ENCODE measurements around the gene NMNAT2. TPM values are rescaled to one million over a fixed set of nuclear protein-coding genes. Genes with fewer than 3 reads are reported as not detected.

Gene NMNAT2
- total RNA-seq, 1 experiment from 2014 or later = 0.17 TPM

DNA sequence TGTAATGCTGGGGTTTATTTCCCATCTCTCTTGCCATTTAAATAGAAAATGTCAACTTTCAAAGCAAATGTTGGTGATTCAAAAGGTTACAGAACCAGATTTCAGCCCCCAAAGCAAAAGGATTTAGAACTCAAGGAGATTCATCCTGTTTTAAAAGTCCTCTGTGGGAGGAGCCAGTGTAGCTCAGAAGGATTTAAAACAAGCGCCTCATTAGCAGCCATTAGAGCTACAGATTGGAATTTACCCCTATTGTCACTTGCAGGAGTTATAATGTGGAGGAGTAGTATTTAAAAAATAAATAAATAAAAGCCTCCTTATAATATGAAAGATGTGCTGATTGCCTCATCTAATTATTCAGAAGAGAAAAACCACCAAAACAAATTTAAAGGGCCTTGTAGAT lies 124.3 kb downstream of the NMNAT2 start:
- CTCF ChIA-PET = interaction anchor here (1.0 kb wide), 1 partner anchor 12 kb away, joined by 4 read pairs; no protein-coding TSS in a partner anchor
- intact Hi-C loops (cut with micrococcal nuclease; ENCODE audit: unreplicated experiment) = no loop called here
- POLR2A ChIA-PET (ENCODE audit: low non-redundant PET) = no interaction called here
- BruUV-seq (replicated peaks) = no TSS peak
- DNase-seq (ENCODE audit: low spot score) = no peak
- Histone ChIP-seq H3K9me3 (ENCODE audit: low read depth, low read length, poor library complexity, severe bottlenecking) (no peaks in the 10 kb centered on the region), H3K27ac (ENCODE audit: low read depth, low read length, poor library complexity, severe bottlenecking) (no peak overlapping the region), H3K4me1 (ENCODE audit: insufficient read depth, low read length, poor library complexity, severe bottlenecking) (no peaks in the 10 kb centered on the region), H3K27me3 (replicated peaks; ENCODE audit: insufficient read depth, low read depth, low read length, poor library complexity) (no peaks in the 10 kb centered on the region), H3K4me3 (ENCODE audit: low read depth, low read length, poor library complexity, severe bottlenecking) (no peak overlapping the region), H3K36me3 (ENCODE audit: insufficient read depth, low read length, poor library complexity, severe bottlenecking) (no peaks in the 10 kb centered on the region)
- TF ChIP-seq, protein P1, sequence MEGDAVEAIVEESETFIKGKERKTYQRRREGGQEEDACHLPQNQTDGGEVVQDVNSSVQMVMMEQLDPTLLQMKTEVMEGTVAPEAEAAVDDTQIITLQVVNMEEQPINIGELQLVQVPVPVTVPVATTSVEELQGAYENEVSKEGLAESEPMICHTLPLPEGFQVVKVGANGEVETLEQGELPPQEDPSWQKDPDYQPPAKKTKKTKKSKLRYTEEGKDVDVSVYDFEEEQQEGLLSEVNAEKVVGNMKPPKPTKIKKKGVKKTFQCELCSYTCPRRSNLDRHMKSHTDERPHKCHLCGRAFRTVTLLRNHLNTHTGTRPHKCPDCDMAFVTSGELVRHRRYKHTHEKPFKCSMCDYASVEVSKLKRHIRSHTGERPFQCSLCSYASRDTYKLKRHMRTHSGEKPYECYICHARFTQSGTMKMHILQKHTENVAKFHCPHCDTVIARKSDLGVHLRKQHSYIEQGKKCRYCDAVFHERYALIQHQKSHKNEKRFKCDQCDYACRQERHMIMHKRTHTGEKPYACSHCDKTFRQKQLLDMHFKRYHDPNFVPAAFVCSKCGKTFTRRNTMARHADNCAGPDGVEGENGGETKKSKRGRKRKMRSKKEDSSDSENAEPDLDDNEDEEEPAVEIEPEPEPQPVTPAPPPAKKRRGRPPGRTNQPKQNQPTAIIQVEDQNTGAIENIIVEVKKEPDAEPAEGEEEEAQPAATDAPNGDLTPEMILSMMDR (conservative IDR thresholded peaks at IDR 0.05; ENCODE audit: low read depth, low read length) = no peak
- no peak for TF ChIP-seq EZH2 (IDR thresholded peaks at IDR 0.05; ENCODE audit: borderline replicate concordance, low read depth, low read length, poor library complexity, severe bottlenecking)

DNA sequence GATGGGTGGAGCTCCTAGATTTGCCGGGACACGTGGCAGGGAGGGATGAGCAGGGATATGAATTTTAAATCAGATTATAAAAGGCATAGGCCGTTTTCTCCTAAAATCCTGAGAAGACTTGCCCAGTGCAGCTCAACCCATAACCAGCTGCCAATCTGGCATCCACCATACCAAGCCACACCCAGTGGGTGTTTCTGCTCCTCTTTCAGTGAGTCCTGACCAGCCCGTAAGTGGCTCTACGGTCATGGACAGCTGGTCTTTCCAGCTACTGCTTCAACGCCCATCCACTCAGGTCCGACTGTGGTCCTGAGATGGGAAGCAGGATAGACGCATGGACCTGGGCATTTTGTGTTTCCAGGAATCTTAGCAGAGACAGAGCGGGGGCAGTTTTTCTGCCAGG lies 124.9 kb downstream of the NMNAT2 start:
- no peaks in the 10 kb centered on the region for H3K4me1 ChIP-seq (ENCODE audit: insufficient read depth, low read length, poor library complexity, severe bottlenecking)
- TF ChIP-seq EZH2 (IDR thresholded peaks at IDR 0.05; ENCODE audit: borderline replicate concordance, low read depth, low read length, poor library complexity, severe bottlenecking) = no peak
- TF ChIP-seq, protein P1 (conservative IDR thresholded peaks at IDR 0.05; ENCODE audit: low read depth, low read length) = no peak
- no peaks in the 10 kb centered on the region for H3K9me3 ChIP-seq (ENCODE audit: low read depth, low read length, poor library complexity, severe bottlenecking)
- intact Hi-C loops (cut with micrococcal nuclease; ENCODE audit: unreplicated experiment) = no loop called here
- CTCF ChIA-PET = interaction anchor here (1.0 kb wide), 1 partner anchor 11 kb away, joined by 4 read pairs; no protein-coding TSS in a partner anchor
- H3K27ac ChIP-seq (ENCODE audit: low read depth, low read length, poor library complexity, severe bottlenecking) = no peak overlapping the region
- POLR2A ChIA-PET (ENCODE audit: low non-redundant PET) = no interaction called here
- no peak overlapping the region for H3K4me3 ChIP-seq (ENCODE audit: low read depth, low read length, poor library complexity, severe bottlenecking)
- no peaks in the 10 kb centered on the region for H3K36me3 ChIP-seq (ENCODE audit: insufficient read depth, low read length, poor library complexity, severe bottlenecking)
- DNase-seq (ENCODE audit: low spot score) = no peak
- BruUV-seq (replicated peaks) = no TSS peak
- no peaks in the 10 kb centered on the region for H3K27me3 ChIP-seq (replicated peaks; ENCODE audit: insufficient read depth, low read depth, low read length, poor library complexity)

DNA sequence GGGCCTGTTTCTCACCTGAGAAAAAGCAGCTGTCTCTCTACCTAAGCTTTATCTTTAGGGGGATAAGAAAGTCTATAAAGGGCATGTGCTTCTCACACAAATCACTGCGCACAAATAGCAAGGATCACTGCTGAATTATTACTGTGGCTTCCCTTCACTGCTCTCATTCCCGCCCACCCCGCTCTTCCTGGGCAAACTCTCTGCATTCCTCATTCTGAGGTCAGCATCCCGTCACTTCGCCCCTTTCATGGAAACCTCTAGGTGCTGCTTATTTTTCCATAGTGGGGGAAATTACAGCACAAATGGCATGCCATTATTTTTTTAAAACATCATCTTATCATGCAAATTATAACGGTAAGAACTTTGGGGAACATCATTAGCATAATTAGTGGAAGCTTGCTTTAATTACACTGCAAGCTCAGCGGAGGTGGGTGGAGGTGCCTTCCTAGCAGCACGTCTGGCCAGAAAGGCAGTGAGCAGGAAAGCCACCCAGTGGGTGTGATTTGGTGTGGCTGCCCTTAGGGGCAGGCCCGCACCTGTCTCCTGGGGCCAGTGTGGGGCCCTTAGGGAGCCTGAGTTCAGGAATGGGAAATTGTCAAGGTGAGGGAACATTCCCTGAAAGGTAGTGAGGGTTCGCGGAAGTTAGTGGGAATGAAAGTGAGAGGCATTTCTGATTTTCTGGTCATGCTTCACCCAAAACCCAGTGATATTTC lies 126.2 kb downstream of the NMNAT2 start:
- DNase-seq (ENCODE audit: low spot score) = no peak
- H3K9me3 ChIP-seq (ENCODE audit: low read depth, low read length, poor library complexity, severe bottlenecking) = no peaks in the 10 kb centered on the region
- H3K27ac ChIP-seq (ENCODE audit: low read depth, low read length, poor library complexity, severe bottlenecking) = no peak overlapping the region
- ChIA-PET POLR2A (ENCODE audit: low non-redundant PET) (interaction anchor here (0.6 kb wide), 1 partner anchor 29 kb away, joined by 3 read pairs; no protein-coding TSS in a partner anchor), CTCF (no interaction called here)
- H3K27me3 ChIP-seq (replicated peaks; ENCODE audit: insufficient read depth, low read depth, low read length, poor library complexity) = no peaks in the 10 kb centered on the region
- H3K4me3 ChIP-seq (ENCODE audit: low read depth, low read length, poor library complexity, severe bottlenecking) = no peak overlapping the region
- no peaks in the 10 kb centered on the region for H3K36me3 ChIP-seq (ENCODE audit: insufficient read depth, low read length, poor library complexity, severe bottlenecking)
- intact Hi-C loops (cut with micrococcal nuclease; ENCODE audit: unreplicated experiment) = no loop called here
- no TSS peak for BruUV-seq (replicated peaks)
- no peaks in the 10 kb centered on the region for H3K4me1 ChIP-seq (ENCODE audit: insufficient read depth, low read length, poor library complexity, severe bottlenecking)
- TF ChIP-seq EZH2 (IDR thresholded peaks at IDR 0.05; ENCODE audit: borderline replicate concordance, low read depth, low read length, poor library complexity, severe bottlenecking) = no peak
- TF ChIP-seq, protein P1 (conservative IDR thresholded peaks at IDR 0.05; ENCODE audit: low read depth, low read length) = no peak
